ENCODE measurements around the gene TUT7. TPM values are rescaled to one million over a fixed set of nuclear protein-coding genes. Genes with fewer than 3 reads are reported as not detected.

Gene TUT7
- total RNA-seq, 2 donors from 2014 or later: 17.7 to 31.5 TPM

DNA sequence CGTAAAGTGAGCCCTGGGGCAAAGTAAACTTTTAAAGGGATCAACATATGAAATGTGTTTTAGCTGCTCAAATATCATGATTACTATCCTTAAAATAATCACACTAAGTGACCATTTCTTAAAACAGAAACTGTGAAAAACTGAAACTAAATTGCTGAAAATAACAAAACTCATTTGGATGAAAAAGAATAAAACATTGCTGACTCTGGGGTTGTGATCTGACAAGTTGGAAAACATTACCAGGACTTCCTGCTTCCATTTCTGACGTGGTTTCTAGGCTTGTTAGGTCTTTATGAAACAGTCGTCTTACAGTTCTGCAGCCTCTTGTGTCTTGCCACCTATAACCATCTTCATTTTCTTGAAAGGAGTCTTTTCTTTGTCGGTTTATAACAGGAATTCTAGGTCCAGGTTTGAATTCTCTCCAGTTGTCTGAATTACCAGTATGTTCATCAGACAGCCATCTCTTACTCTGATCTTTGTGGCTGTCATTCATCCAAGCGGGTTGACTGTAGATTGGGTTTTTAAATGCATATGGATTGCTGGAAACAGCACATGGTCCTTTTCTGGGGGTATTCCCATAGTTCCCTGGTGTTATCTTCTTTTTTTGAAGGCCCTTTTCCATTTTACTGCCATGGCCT is 1.7 kb downstream of the TUT7 start:
- no peaks in the 10 kb centered on the region for H3K27me3 ChIP-seq (replicated peaks; ENCODE audit: insufficient read depth)
- peak overlapping the region; percentile 97 for H3K4me3 ChIP-seq
- TF ChIP-seq, protein P1, sequence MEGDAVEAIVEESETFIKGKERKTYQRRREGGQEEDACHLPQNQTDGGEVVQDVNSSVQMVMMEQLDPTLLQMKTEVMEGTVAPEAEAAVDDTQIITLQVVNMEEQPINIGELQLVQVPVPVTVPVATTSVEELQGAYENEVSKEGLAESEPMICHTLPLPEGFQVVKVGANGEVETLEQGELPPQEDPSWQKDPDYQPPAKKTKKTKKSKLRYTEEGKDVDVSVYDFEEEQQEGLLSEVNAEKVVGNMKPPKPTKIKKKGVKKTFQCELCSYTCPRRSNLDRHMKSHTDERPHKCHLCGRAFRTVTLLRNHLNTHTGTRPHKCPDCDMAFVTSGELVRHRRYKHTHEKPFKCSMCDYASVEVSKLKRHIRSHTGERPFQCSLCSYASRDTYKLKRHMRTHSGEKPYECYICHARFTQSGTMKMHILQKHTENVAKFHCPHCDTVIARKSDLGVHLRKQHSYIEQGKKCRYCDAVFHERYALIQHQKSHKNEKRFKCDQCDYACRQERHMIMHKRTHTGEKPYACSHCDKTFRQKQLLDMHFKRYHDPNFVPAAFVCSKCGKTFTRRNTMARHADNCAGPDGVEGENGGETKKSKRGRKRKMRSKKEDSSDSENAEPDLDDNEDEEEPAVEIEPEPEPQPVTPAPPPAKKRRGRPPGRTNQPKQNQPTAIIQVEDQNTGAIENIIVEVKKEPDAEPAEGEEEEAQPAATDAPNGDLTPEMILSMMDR (IDR thresholded peaks at IDR 0.05): no peak
- H3K9me3 ChIP-seq: no peaks in the 10 kb centered on the region
- no peak for DNase-seq (ENCODE audit: low spot score)
- ATAC-seq (ENCODE audit: insufficient number of reproducible peaks, low FRiP score, low read depth): no peak
- H3K4me1 ChIP-seq (ENCODE audit: control insufficient read depth in 1 of 2, low read depth in 2 of 2): peaks cover 29 to 60% of the 10 kb centered on the region in 2 donors
- no peak overlapping the region for H3K27ac ChIP-seq
- no peaks in the 10 kb centered on the region for H3K36me3 ChIP-seq

DNA sequence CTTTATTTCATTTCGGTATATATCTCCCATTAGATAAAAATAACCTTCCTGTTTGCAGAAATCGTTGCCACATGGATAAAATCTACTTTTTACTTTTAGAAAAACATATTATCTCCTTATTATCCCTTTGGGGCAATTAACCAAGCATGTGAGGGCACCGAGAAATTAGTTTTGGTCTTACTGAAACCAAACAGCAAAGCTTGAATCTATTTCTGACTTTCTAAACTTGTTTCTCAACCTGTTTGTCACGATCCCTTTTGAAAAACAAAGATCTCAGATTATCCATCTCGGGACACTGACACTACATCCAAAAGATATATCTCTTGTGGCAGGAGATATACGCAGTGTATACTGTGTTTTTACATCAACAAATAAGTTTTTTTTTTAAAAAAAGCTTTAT is 2.3 kb downstream of the TUT7 start:
- Histone ChIP-seq H3K4me3 (peak overlapping the region; percentile 97), H3K27ac (no peak overlapping the region), H3K4me1 (ENCODE audit: control insufficient read depth in 1 of 2, low read depth in 2 of 2) (peaks cover 35 to 56% of the 10 kb centered on the region in 2 donors), H3K9me3 (no peaks in the 10 kb centered on the region), H3K36me3 (no peaks in the 10 kb centered on the region), H3K27me3 (replicated peaks; ENCODE audit: insufficient read depth) (no peaks in the 10 kb centered on the region)
- no peak for DNase-seq (ENCODE audit: low spot score)
- no peak for ATAC-seq (ENCODE audit: insufficient number of reproducible peaks, low FRiP score, low read depth)
- TF ChIP-seq, protein P1 (IDR thresholded peaks at IDR 0.05): no peak

DNA sequence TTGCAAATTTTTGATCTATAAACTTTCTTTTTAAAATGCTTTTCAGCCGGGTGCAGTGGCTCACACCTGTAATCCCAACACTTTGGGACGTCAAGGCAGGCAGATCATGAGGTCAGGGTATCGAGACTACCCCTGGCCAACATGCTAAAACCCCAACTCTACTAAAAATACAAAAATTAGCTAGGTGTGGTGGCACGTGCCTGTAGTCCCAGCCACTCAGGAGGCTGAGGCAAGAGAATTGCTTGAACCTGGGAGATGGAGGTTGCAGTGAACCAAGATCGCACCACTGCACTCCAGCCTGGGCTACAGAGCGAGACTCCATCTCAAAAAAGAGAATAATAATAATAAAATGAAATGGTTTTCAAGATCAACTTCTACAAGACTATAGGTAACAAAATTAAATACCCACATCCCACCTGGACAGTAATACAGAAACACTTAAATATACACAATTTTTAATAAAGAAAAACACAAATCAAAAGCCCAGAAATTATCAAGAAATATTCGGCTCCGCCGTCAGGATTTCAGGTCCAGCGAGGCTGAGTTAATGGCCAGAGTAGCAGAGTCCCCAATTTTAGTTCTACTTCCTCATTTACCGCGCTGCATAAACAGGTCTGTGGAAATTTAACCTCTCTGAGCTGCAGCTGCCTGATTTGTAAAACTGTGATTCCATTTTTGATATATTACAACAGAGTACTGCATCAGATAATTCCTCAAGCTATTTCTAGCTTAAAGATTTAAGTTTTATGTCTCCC is 4.0 kb downstream of the TUT7 start:
- Histone ChIP-seq H3K27ac (no peak overlapping the region), H3K27me3 (replicated peaks; ENCODE audit: insufficient read depth) (no peaks in the 10 kb centered on the region), H3K36me3 (peaks cover 4% of the 10 kb centered on the region), H3K4me1 (ENCODE audit: control insufficient read depth in 1 of 2, low read depth in 2 of 2) (peaks cover 41 to 56% of the 10 kb centered on the region in 2 donors), H3K9me3 (no peaks in the 10 kb centered on the region), H3K4me3 (peak overlapping the region; percentile 97)
- no peak for ATAC-seq (ENCODE audit: insufficient number of reproducible peaks, low FRiP score, low read depth)
- TF ChIP-seq, protein P1 (IDR thresholded peaks at IDR 0.05): no peak
- no peak for DNase-seq (ENCODE audit: low spot score)

DNA sequence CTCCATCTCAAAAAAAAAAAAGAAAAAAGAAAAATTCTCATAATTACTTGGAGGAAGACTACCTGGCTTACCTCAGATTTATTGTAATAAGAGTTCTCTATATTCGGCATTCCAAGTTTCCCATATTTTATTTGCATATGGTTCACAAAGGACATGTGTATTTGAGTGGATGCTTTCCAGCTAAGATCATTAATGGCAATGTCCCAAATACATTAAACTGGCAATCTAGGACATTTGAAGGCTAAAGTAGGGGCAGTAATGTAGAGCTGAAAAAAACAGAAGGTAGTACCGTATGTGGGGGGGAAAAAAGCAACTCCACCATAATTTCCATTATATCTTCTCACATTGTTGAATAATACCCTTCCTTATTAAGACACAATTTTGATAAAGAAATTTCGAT is 4.9 kb downstream of the TUT7 start:
- Histone ChIP-seq H3K4me1 (ENCODE audit: control insufficient read depth in 1 of 2, low read depth in 2 of 2) (peaks cover 41 to 56% of the 10 kb centered on the region in 2 donors), H3K27ac (no peak overlapping the region), H3K36me3 (peaks cover 7% of the 10 kb centered on the region), H3K9me3 (no peaks in the 10 kb centered on the region), H3K27me3 (replicated peaks; ENCODE audit: insufficient read depth) (no peaks in the 10 kb centered on the region), H3K4me3 (no peak overlapping the region)
- DNase-seq (ENCODE audit: low spot score): no peak
- TF ChIP-seq, protein P1 (IDR thresholded peaks at IDR 0.05): no peak
- ATAC-seq (ENCODE audit: insufficient number of reproducible peaks, low FRiP score, low read depth): no peak

DNA sequence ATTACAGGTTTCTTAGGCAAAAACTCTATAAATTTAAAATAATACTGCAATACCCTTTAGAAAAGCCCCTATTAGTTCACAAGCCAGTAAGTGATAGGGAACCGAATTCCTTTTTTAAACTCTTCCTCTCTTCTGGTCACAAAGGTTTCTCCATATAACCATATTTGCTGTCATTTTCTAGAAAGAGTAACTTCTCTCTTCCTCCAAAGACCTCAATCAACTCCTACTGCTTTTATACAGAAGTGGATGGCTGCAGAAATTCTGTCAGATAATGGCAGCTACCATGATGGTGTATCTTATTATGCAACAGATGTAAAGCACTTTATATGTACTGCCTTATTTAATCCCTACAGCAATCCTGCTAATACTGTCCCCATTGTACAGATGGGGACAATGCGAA is 6.2 kb downstream of the TUT7 start:
- TF ChIP-seq, protein P1 (IDR thresholded peaks at IDR 0.05): no peak
- H3K4me3 ChIP-seq: no peak overlapping the region
- no peaks in the 10 kb centered on the region for H3K9me3 ChIP-seq
- ATAC-seq (ENCODE audit: insufficient number of reproducible peaks, low FRiP score, low read depth) (no peak), DNase-seq (ENCODE audit: low spot score) (no peak)
- H3K36me3 ChIP-seq: peaks cover 7% of the 10 kb centered on the region
- H3K4me1 ChIP-seq (ENCODE audit: control insufficient read depth in 1 of 2, low read depth in 2 of 2): peaks cover 38 to 51% of the 10 kb centered on the region in 2 donors
- no peaks in the 10 kb centered on the region for H3K27me3 ChIP-seq (replicated peaks; ENCODE audit: insufficient read depth)
- H3K27ac ChIP-seq: no peak overlapping the region
